ENCODE results near the gene FBL. TPM values are rescaled to one million over a fixed set of nuclear protein-coding genes. Genes with fewer than 3 reads are reported as not detected.

The FBL gene
- total and polyA plus RNA-seq, 10 of the 15 experiments (the other 5 are each of a cell fraction or from before 2014, with no cell fraction given): 156 to 1,083 (median 478) TPM

DNA sequence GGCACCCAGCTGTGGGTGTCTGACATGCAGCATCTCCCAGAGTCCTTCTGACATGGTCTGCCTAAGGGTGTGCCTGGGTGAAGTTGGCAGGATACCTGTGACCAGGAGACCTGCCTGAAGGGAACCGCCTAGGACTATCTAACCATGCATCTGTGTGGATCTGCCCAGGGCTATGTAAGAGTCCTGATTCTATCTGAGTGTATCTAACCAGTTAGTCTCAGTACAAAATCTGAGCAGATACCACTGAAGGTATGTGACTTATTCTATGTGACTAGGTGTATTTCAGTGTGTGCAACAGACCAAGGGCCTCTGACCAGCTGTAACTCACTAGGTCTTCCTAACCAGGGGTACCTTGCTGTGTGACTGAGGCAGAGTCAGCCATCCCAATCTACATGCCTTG lies 28.2 kb upstream of the FBL start:
- Histone ChIP-seq H3K4me2 (ENCODE audit: control insufficient read depth, insufficient read depth) (no peak overlapping the region), H3K27me3 (replicated peaks in 1 of 2; ENCODE audit: control insufficient read depth in 2 of 2, insufficient read depth in 2 of 2, low read length in 1 of 2) (no peaks in the 10 kb centered on the region), H3K36me3 (ENCODE audit: control insufficient read depth in 2 of 2, insufficient read depth in 2 of 2, low read length in 1 of 2) (no peaks in the 10 kb centered on the region), H3K27ac (ENCODE audit: control insufficient read depth, insufficient read depth) (no peak overlapping the region), H3K4me3 (no peak overlapping the region), H3K9ac (ENCODE audit: control insufficient read depth, insufficient read depth, low read length) (no peak overlapping the region), H3K9me3 (replicated peaks; ENCODE audit: control insufficient read depth, insufficient read depth, low read length) (no peaks in the 10 kb centered on the region), H2AFZ (ENCODE audit: control insufficient read depth, low read depth, low read length) (no peak overlapping the region), H3K4me1 (ENCODE audit: control insufficient read depth, insufficient read depth, low read length) (no peaks in the 10 kb centered on the region), H4K20me1 (ENCODE audit: control insufficient read depth, insufficient read depth) (no peaks in the 10 kb centered on the region), H3K79me2 (ENCODE audit: control insufficient read depth, insufficient read depth, low read length) (no peaks in the 10 kb centered on the region)
- intact Hi-C loops (cut with micrococcal nuclease; ENCODE audit: unreplicated experiment) (no loop called here), in situ Hi-C loops (cut with MboI) (no loop called here)
- FAIRE-seq (no peak), ATAC-seq (no peak), DNase-seq (ENCODE audit: low read depth, low spot score) (no peak)
- ChIA-PET SMC1A (ENCODE audit: uncharacterized antibody, unreplicated experiment) (no interaction called here), CTCF (no interaction called here), RAD21 (ENCODE audit: unreplicated experiment) (no interaction called here), POLR2A (no interaction called here)
- BruUV-seq (replicated peaks): no TSS peak
- WGBS (ENCODE audit: insufficient coverage, insufficient replicate concordance, low lambda C conversion rate, missing lambda C conversion rate): 64% methylated on average over 1 of the region's 1 CpG
- no peak for TF ChIP-seq RB1 (IDR thresholded peaks at IDR 0.05; ENCODE audit: borderline replicate concordance)
- no peak for TF ChIP-seq ESRRA (IDR thresholded peaks at IDR 0.05; ENCODE audit: low read length)
- no peak for TF ChIP-seq CEBPB (IDR thresholded peaks at IDR 0.05; ENCODE audit: borderline replicate concordance in 1 of 2, low read depth in 2 of 2, low read length in 2 of 2)
- TF ChIP-seq IKZF1 (conservative IDR thresholded peaks at IDR 0.05): no peak
- no peak for TF ChIP-seq CREM (IDR thresholded peaks at IDR 0.05; ENCODE audit: low read depth)
- TF ChIP-seq SREBF2 (IDR thresholded peaks at IDR 0.05; ENCODE audit: low read length): no peak
- TF ChIP-seq BACH1 (IDR thresholded peaks at IDR 0.05; ENCODE audit: borderline replicate concordance): no peak
- TF ChIP-seq, protein P1, sequence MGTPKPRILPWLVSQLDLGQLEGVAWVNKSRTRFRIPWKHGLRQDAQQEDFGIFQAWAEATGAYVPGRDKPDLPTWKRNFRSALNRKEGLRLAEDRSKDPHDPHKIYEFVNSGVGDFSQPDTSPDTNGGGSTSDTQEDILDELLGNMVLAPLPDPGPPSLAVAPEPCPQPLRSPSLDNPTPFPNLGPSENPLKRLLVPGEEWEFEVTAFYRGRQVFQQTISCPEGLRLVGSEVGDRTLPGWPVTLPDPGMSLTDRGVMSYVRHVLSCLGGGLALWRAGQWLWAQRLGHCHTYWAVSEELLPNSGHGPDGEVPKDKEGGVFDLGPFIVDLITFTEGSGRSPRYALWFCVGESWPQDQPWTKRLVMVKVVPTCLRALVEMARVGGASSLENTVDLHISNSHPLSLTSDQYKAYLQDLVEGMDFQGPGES (IDR thresholded peaks at IDR 0.05): no peak
- TF ChIP-seq, protein P2, sequence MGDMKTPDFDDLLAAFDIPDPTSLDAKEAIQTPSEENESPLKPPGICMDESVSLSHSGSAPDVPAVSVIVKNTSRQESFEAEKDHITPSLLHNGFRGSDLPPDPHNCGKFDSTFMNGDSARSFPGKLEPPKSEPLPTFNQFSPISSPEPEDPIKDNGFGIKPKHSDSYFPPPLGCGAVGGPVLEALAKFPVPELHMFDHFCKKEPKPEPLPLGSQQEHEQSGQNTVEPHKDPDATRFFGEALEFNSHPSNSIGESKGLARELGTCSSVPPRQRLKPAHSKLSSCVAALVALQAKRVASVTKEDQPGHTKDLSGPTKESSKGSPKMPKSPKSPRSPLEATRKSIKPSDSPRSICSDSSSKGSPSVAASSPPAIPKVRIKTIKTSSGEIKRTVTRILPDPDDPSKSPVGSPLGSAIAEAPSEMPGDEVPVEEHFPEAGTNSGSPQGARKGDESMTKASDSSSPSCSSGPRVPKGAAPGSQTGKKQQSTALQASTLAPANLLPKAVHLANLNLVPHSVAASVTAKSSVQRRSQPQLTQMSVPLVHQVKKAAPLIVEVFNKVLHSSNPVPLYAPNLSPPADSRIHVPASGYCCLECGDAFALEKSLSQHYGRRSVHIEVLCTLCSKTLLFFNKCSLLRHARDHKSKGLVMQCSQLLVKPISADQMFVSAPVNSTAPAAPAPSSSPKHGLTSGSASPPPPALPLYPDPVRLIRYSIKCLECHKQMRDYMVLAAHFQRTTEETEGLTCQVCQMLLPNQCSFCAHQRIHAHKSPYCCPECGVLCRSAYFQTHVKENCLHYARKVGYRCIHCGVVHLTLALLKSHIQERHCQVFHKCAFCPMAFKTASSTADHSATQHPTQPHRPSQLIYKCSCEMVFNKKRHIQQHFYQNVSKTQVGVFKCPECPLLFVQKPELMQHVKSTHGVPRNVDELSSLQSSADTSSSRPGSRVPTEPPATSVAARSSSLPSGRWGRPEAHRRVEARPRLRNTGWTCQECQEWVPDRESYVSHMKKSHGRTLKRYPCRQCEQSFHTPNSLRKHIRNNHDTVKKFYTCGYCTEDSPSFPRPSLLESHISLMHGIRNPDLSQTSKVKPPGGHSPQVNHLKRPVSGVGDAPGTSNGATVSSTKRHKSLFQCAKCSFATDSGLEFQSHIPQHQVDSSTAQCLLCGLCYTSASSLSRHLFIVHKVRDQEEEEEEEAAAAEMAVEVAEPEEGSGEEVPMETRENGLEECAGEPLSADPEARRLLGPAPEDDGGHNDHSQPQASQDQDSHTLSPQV (IDR thresholded peaks at IDR 0.05): no peak
- TF ChIP-seq, protein P3, sequence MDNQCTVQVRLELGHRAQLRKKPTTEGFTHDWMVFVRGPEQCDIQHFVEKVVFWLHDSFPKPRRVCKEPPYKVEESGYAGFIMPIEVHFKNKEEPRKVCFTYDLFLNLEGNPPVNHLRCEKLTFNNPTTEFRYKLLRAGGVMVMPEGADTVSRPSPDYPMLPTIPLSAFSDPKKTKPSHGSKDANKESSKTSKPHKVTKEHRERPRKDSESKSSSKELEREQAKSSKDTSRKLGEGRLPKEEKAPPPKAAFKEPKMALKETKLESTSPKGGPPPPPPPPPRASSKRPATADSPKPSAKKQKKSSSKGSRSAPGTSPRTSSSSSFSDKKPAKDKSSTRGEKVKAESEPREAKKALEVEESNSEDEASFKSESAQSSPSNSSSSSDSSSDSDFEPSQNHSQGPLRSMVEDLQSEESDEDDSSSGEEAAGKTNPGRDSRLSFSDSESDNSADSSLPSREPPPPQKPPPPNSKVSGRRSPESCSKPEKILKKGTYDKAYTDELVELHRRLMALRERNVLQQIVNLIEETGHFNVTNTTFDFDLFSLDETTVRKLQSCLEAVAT (IDR thresholded peaks at IDR 0.05): no peak
- TF ChIP-seq NR2F1 (conservative IDR thresholded peaks at IDR 0.05): no peak
- no peak for TF ChIP-seq NFYB (IDR thresholded peaks at IDR 0.05; ENCODE audit: insufficient read depth, low read depth, low read length)
- no peak for TF ChIP-seq ATF7 (IDR thresholded peaks at IDR 0.05; ENCODE audit: low read depth)
- no peak for TF ChIP-seq SMARCA5 (IDR thresholded peaks at IDR 0.05)
- TF ChIP-seq, protein P4, sequence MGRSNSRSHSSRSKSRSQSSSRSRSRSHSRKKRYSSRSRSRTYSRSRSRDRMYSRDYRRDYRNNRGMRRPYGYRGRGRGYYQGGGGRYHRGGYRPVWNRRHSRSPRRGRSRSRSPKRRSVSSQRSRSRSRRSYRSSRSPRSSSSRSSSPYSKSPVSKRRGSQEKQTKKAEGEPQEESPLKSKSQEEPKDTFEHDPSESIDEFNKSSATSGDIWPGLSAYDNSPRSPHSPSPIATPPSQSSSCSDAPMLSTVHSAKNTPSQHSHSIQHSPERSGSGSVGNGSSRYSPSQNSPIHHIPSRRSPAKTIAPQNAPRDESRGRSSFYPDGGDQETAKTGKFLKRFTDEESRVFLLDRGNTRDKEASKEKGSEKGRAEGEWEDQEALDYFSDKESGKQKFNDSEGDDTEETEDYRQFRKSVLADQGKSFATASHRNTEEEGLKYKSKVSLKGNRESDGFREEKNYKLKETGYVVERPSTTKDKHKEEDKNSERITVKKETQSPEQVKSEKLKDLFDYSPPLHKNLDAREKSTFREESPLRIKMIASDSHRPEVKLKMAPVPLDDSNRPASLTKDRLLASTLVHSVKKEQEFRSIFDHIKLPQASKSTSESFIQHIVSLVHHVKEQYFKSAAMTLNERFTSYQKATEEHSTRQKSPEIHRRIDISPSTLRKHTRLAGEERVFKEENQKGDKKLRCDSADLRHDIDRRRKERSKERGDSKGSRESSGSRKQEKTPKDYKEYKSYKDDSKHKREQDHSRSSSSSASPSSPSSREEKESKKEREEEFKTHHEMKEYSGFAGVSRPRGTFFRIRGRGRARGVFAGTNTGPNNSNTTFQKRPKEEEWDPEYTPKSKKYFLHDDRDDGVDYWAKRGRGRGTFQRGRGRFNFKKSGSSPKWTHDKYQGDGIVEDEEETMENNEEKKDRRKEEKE (IDR thresholded peaks at IDR 0.05): no peak
- TF ChIP-seq SRF (IDR thresholded peaks at IDR 0.05; ENCODE audit: low read depth in 2 of 2, low read length in 2 of 2): no peak
- TF ChIP-seq NRF1 (conservative IDR thresholded peaks at IDR 0.05; ENCODE audit: low read depth, low read length): no peak
- no peak for TF ChIP-seq ZNF217 (IDR thresholded peaks at IDR 0.05)

Measured in GM12878 (cell line).